GM19467 (cell line): ENCODE measurements around the gene IFT80.
"Not testable (repeated sequence)": the region's sequence is repeated elsewhere in the genome, so short reads cannot be mapped to it uniquely, and the experiment has no call there.

Source experiments
- ATAC-seq: cut with Tn5 transposase; IDR thresholded peaks from one replicate; pipeline ENCODE4 v1.9.1; 2021; ENCODE audit warnings: mild to moderate bottlenecking, moderate library complexity; ENCODE audit not compliant: unreplicated experiment

IFT80 gene

GRCh38 chr3:160280836-160281235 is 118.2 kb downstream of the IFT80 start:
- ATAC-seq: no peak

- no peak for ATAC-seq
These were observed 119.4 kb downstream of the IFT80 start for GRCh38 chr3:160279657-160280056.

- no peak for ATAC-seq
These were observed 120.8 kb downstream of the IFT80 start for GRCh38 chr3:160278210-160278609.

- ATAC-seq: no peak
These were observed 133.9 kb downstream of the IFT80 start for GRCh38 chr3:160265088-160265487.

GRCh38 chr3:160260587-160261270 is 138.3 kb downstream of the IFT80 start:
- ATAC-seq: no peak

GRCh38 chr3:160259589-160259988 is 139.4 kb downstream of the IFT80 start:
- ATAC-seq: no peak

GRCh38 chr3:160257606-160258005 is 141.4 kb downstream of the IFT80 start:
- ATAC-seq: no peak

- ATAC-seq: no peak
These were observed 145.7 kb downstream of the IFT80 start for GRCh38 chr3:160253298-160253697.

- no peak for ATAC-seq
These were observed 151.3 kb downstream of the IFT80 start for GRCh38 chr3:160247766-160248165.

GRCh38 chr3:160245261-160245800 is 153.7 kb downstream of the IFT80 start:
- ATAC-seq: no peak

- not testable (repeated sequence) for ATAC-seq
These were observed 158.3 kb downstream of the IFT80 start for GRCh38 chr3:160240719-160241118.

GRCh38 chr3:160232014-160232413 is 167.0 kb downstream of the IFT80 start:
- ATAC-seq: no peak

- ATAC-seq: no peak
These were observed 171.6 kb downstream of the IFT80 start for GRCh38 chr3:160227419-160227818.

GRCh38 chr3:160226026-160226907 is 172.8 kb downstream of the IFT80 start:
- ATAC-seq: peak; percentile 24

- ATAC-seq: peak; percentile 81
These were observed 173.6 kb downstream of the IFT80 start, which contains the start of gene C3orf80 for GRCh38 chr3:160225176-160226025. Gene C3orf80, plus strand, starts transcription at chr3:160225422. Its CDS starts 214 bp downstream, at chr3:160225636.

GRCh38 chr3:160224811-160225175 is 174.2 kb downstream of the IFT80 start:
- no peak for ATAC-seq

- no peak for ATAC-seq
These were observed 174.8 kb downstream of the IFT80 start for GRCh38 chr3:160224256-160224655.

GRCh38 chr3:160221019-160221418 is 178.0 kb downstream of the IFT80 start:
- ATAC-seq: no peak

GRCh38 chr3:160220038-160220437 is 179.0 kb downstream of the IFT80 start:
- no peak for ATAC-seq

GRCh38 chr3:160218136-160218535 is 180.9 kb downstream of the IFT80 start:
- ATAC-seq: no peak

- no peak for ATAC-seq
These were observed 181.3 kb downstream of the IFT80 start for GRCh38 chr3:160217675-160218074.
